GM21528 (cell line): ENCODE data around the gene EIF4G1.
"Not testable (repeated sequence)": the region's sequence is repeated elsewhere in the genome, so short reads cannot be mapped to it uniquely, and the experiment has no call there.

Experiments used
- ATAC-seq: cut with Tn5 transposase; IDR thresholded peaks from one replicate; pipeline ENCODE4 v1.9.1; 2021; ENCODE audit warnings: mild to moderate bottlenecking, moderate library complexity; ENCODE audit not compliant: unreplicated experiment, low FRiP score

The EIF4G1 gene

DNA sequence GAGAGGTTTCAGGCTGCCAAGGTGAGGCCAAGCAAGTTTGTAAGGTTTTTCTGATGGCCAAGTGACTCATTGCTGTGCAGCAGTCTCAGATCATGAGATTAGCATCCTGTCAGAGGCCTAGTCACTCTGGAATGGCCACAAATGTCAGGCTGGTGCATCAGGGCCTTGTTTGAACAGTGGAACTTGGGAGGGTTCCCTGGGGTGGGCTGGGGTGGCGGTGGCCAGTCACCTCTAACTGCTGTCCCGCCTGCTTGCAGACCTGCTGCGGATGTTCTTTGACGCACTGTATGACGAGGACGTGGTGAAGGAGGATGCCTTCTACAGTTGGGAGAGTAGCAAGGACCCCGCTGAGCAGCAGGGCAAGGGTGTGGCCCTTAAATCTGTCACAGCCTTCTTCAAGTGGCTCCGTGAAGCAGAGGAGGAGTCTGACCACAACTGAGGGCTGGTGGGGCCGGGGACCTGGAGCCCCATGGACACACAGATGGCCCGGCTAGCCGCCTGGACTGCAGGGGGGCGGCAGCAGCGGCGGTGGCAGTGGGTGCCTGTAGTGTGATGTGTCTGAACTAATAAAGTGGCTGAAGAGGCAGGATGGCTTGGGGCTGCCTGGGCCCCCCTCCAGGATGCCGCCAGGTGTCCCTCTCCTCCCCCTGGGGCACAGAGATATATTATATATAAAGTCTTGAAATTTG lies 20.2 kb downstream of the EIF4G1 start:
- no peak for ATAC-seq

DNA sequence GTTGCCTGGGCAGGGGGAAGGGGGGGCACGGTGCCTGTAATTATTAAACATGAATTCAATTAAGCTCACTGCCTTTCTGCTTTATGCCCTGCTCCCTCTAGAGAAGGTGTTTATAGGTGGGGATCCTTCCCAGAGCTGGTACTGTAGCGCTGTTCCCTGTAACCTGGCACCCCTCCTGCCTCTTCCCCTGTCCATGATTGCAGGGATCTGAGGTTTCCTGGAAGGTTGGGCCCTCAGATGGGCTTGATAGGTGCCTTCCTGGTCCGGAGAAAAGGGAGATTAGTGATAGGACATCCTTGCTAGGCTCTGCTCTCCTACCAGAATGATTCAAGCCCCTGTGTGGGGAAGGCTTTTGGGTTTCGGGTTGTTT lies 20.9 kb downstream of the EIF4G1 start:
- ATAC-seq = no peak

DNA sequence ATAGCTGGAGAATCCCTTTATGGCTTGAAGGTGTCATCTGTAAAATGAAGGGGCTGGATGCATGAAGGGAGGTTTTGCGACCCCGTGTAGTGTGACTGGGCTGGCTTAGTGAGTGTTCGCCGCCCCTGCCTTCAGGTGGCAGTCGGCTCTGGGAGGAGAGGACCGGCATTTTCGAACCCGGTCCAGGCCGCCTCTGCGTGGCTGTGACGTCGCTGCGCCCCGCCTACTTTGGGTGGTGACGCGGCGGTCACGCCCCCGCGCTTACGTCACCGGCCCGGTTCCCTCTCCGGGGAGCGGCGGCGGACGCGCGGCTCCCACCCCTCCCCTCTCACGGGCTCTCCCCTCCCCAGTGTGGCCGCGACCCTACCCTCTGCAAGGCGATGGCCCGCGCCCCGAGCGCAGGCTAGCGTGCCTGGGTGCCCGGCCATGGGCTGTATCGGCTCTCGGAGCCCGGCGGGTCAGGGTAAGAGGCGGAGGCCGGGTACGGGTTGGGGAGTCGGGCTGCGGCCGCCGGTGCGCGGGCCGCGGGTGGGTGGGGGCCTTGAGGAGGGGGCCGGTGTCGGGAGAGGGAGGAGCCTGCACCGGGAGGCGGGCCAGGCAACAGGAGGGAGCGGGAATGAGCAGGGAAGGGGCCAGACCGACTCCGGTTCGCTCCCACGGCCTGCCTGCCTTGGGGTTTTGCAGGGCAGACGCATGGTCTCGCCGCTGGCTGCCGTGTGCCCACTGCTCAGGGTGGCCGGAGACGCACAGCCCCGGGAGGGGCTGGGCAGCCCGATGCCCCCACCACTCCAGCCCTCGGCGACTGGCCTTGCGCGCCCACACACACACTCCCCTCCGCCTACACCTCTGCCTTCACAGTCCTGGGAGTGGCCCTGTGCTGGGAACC lies 21.5 kb downstream of the EIF4G1 start:
- peak; percentile 76 for ATAC-seq

GRCh38 chr3:184336547-184337398 lies 22.4 kb downstream of the EIF4G1 start:
- no peak for ATAC-seq

- no peak for ATAC-seq
These were observed 23.0 kb downstream of the EIF4G1 start, which contains the start of gene FAM131A for GRCh38 chr3:184337399-184337714. TSS of gene FAM131A (plus strand) at chr3:184337600. CDS start at chr3:184337631, 31 bp downstream.

DNA sequence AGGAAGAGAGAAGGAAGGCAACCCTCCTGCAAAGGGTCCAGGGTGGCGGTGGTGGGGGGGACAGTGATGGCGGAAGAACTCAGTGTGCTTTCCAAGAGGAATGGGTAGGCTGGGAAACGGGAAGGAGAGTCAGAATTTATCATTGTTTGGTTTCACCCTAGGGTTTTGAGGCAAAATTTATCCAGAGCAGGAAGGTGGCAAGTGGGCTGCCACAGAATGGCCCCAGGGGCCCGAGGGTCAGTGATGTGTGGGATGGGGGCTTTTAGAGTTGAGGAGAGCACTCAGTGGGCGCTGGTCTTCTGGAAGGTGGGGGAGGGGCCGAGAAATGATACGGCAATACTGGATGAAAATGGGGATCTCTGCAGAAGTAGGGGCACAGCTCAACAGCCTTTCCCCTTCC lies 23.6 kb downstream of the EIF4G1 start:
- ATAC-seq = no peak

- no peak for ATAC-seq
These were observed 24.1 kb downstream of the EIF4G1 start for GRCh38 chr3:184338511-184338945.

DNA sequence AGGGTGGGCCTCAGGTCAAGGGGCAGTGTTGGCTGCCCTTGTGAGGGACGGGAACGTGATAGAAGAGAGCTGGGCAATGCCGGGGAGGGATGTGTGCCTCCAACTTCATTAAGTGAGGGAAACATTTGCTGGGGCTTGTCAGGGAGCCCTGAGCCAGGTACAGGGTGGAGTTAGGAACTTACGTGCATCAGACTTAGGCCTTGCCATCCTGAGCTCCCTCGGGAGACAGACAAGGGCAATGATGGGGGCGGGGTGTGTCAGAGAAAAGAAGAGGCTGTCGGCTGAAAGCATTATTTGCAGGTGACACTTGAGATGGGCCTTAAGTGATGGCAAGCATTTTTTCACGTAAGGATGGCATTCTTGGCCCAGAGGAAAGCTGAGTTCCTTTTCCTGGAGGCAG lies 24.6 kb downstream of the EIF4G1 start:
- ATAC-seq = no peak

- not testable (repeated sequence) for ATAC-seq
These were observed 25.2 kb downstream of the EIF4G1 start for GRCh38 chr3:184339451-184340135.

GRCh38 chr3:184341925-184342324 lies 27.5 kb downstream of the EIF4G1 start:
- no peak for ATAC-seq

- ATAC-seq = no peak
These were observed 28.9 kb downstream of the EIF4G1 start for GRCh38 chr3:184343200-184343876.

- ATAC-seq = no peak
These were observed 30.3 kb downstream of the EIF4G1 start for GRCh38 chr3:184344579-184345316.

GRCh38 chr3:184345317-184346144 lies 31.1 kb downstream of the EIF4G1 start:
- ATAC-seq = no peak

GRCh38 chr3:184346480-184347190 lies 32.2 kb downstream of the EIF4G1 start:
- no peak for ATAC-seq

GRCh38 chr3:184347321-184348056 lies 33.1 kb downstream of the EIF4G1 start:
- ATAC-seq = no peak

DNA sequence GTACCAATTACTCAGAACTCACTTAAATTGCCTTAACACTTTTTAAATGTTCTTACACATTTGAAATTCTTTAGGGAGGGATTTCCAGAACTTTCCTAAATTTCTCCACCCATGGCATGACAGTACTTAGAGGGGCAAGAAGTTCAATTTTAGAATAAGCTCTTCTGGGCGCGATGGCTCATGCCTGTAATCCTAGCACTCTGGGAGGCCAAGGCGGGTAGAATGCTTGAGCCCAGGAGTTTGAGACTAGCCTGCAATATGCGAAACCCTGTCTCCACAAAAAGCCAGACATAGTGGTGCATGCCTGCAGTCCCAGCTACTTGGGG lies 33.6 kb downstream of the EIF4G1 start:
- no peak for ATAC-seq
